Keratinocyte (primary cell): Measurements from ENCODE around the gene ELOVL6. TPM values are rescaled to one million over a fixed set of nuclear protein-coding genes. Genes with fewer than 3 reads are reported as not detected.
"Not testable (repeated sequence)": the region's sequence is repeated elsewhere in the genome, so short reads cannot be mapped to it uniquely, and the experiment has no call there.

ENCODE experiments used
- DNase-seq: peaks from one replicate; pipeline ENCODE4 v3.0.0-alpha.2; 2011; ENCODE audit warnings: low read depth, missing footprints, low spot score
- FAIRE-seq: peaks from 2 replicates; lab custom pipeline; 2011; peaks lifted over from hg19 to GRCh38; lab: Jason Lieb, UNC
- H2AFZ ChIP-seq: 2 replicates; pipeline ENCODE4 v1.6.0; 2012; ENCODE audit warnings: low read length, control low read depth, inconsistent platforms; ENCODE audit not compliant: control insufficient read depth
- H3K27ac ChIP-seq: 2 replicates; pipeline ENCODE4 v1.5.1; 2011; ENCODE audit warnings: low read length; ENCODE audit not compliant: control insufficient read depth, insufficient read depth
- H3K27me3 ChIP-seq: 3 replicates; pipeline ENCODE4 v1.6.0; 2011; ENCODE audit warnings: low read length; ENCODE audit not compliant: control insufficient read depth, insufficient read depth; ENCODE audit errors: extremely low read depth
- H3K36me3 ChIP-seq, 2 experiments: 2 replicates in 1 of 2; 3 replicates in 1 of 2; pipeline ENCODE4 v1.5.1; 2011; ENCODE audit warnings: low read length in 2 of 2, mild to moderate bottlenecking in 1 of 2; ENCODE audit not compliant: control insufficient read depth in 2 of 2, insufficient read depth in 2 of 2; ENCODE audit errors: extremely low read depth in 1 of 2
- H3K4me1 ChIP-seq: 3 replicates; pipeline ENCODE4 v1.5.1; 2011; ENCODE audit warnings: low read length; ENCODE audit not compliant: control insufficient read depth, insufficient read depth; ENCODE audit errors: extremely low read depth
- H3K4me2 ChIP-seq: 3 replicates; pipeline ENCODE4 v1.6.0; 2011; ENCODE audit warnings: low read depth, low read length; ENCODE audit not compliant: control insufficient read depth, insufficient read depth; ENCODE audit errors: extremely low read depth
- H3K4me3 ChIP-seq, 3 experiments: fragments of 200-600 bp in 1 of 3; sonication (generic) in 1 of 3; 2 replicates in 2 of 3; 3 replicates in 1 of 3; pipeline ENCODE4 v1.5.1; 2011 to 2016; ENCODE audit warnings: low read length in 3 of 3, mild to moderate bottlenecking in 3 of 3, control low read depth in 2 of 3, inconsistent platforms in 1 of 3, low read depth in 1 of 3, mixed read lengths in 1 of 3, mixed run types in 1 of 3, moderate library complexity in 1 of 3; ENCODE audit not compliant: control insufficient read depth in 2 of 3, insufficient read depth in 2 of 3; ENCODE audit errors: extremely low read depth in 1 of 3
- H3K79me2 ChIP-seq: 2 replicates; pipeline ENCODE4 v1.6.0; 2012; ENCODE audit warnings: low read length; ENCODE audit not compliant: control insufficient read depth, insufficient read depth
- H3K9ac ChIP-seq: 3 replicates; pipeline ENCODE4 v1.6.0; 2011; ENCODE audit warnings: low read length; ENCODE audit not compliant: control insufficient read depth, insufficient read depth; ENCODE audit errors: extremely low read depth
- H3K9me1 ChIP-seq: 3 replicates; pipeline ENCODE4 v1.6.0; 2011; ENCODE audit warnings: low read length; ENCODE audit not compliant: control insufficient read depth, insufficient read depth; ENCODE audit errors: extremely low read depth
- H3K9me3 ChIP-seq: 2 replicates; pipeline ENCODE4 v1.5.1; 2012; ENCODE audit warnings: low read depth, low read length; ENCODE audit not compliant: control insufficient read depth
- H4K20me1 ChIP-seq: 3 replicates; pipeline ENCODE4 v1.6.0; 2011; ENCODE audit warnings: low read length; ENCODE audit not compliant: control insufficient read depth, insufficient read depth; ENCODE audit errors: extremely low read depth
- EZH2 ChIP-seq: IDR thresholded peaks from one replicate; pipeline ENCODE4 v1.6.1; 2012; ENCODE audit warnings: inconsistent platforms, mild to moderate bottlenecking, low read length, moderate library complexity
- dilution Hi-C: fragments of 300-500 bp; cut with MboI; formaldehyde crosslinking; loops from one replicate; pipeline ENCODE4 v1.7.0; 2020; ENCODE audit warnings: low sequenced_read_pairs; ENCODE audit not compliant: extremely low pct_ligation_motif_present
- polyA plus RNA-seq, 5 experiments: library from polyadenylated mRNA; depleted of rRNA in 3 of 5; stranded (reverse) in 3 of 5; stranded (forward) in 1 of 5; unstranded in 1 of 5; fragments of >200 nt; gene quantifications; 1 replicate in 1 of 5; 2 replicates in 3 of 5; 3 replicates in 1 of 5; pipeline versions ENCODE4 v1.2.1 to v1.2.3, GENCODE V29; 2011 to 2012; ENCODE audit warnings: missing spikeins in 2 of 5, low read depth in 1 of 5, low replicate concordance in 1 of 5
- TF ChIP-seq, protein P1 (sequence below), 3 experiments: IDR thresholded peaks in 1 of 3; conservative IDR thresholded peaks in 1 of 3; optimal IDR thresholded peaks in 1 of 3; 2 replicates in 2 of 3; 3 replicates in 1 of 3; pipeline versions ENCODE3 to v1.5.1; 2011; ENCODE audit warnings: low read length in 3 of 3, mild to moderate bottlenecking in 3 of 3, moderate library complexity in 2 of 3, control low read depth in 1 of 3, inconsistent platforms in 1 of 3; ENCODE audit not compliant: insufficient read depth in 2 of 3; ENCODE audit errors: extremely low read depth in 1 of 3

Gene ELOVL6
- polyA plus RNA-seq, 1 donor (not counting 4 experiments of a cell fraction or from before 2014, with no cell fraction given), result 65.9 TPM

GRCh38 chr4:110084154-110084553 lies 114.3 kb downstream of the ELOVL6 start:
- Histone ChIP-seq H4K20me1 (no peaks in the 10 kb centered on the region), H3K27ac (no peak overlapping the region), H3K9me3 (no peaks in the 10 kb centered on the region), H3K4me1 (peaks cover 37% of the 10 kb centered on the region), H3K4me3 (no peak overlapping the region), H3K9me1 (no peaks in the 10 kb centered on the region), H3K4me2 (no peak overlapping the region), H2AFZ (no peak overlapping the region), H3K27me3 (no peaks in the 10 kb centered on the region), H3K9ac (no peak overlapping the region), H3K36me3 (peaks cover 0 to 2% of the 10 kb centered on the region in 2 experiments), H3K79me2 (peaks cover 4% of the 10 kb centered on the region)
- dilution Hi-C loops, result no loop called here
- no peak for FAIRE-seq
- no peak for DNase-seq
- TF ChIP-seq, protein P1, sequence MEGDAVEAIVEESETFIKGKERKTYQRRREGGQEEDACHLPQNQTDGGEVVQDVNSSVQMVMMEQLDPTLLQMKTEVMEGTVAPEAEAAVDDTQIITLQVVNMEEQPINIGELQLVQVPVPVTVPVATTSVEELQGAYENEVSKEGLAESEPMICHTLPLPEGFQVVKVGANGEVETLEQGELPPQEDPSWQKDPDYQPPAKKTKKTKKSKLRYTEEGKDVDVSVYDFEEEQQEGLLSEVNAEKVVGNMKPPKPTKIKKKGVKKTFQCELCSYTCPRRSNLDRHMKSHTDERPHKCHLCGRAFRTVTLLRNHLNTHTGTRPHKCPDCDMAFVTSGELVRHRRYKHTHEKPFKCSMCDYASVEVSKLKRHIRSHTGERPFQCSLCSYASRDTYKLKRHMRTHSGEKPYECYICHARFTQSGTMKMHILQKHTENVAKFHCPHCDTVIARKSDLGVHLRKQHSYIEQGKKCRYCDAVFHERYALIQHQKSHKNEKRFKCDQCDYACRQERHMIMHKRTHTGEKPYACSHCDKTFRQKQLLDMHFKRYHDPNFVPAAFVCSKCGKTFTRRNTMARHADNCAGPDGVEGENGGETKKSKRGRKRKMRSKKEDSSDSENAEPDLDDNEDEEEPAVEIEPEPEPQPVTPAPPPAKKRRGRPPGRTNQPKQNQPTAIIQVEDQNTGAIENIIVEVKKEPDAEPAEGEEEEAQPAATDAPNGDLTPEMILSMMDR (optimal IDR thresholded peaks at IDR 0.05 in 1 of 3, IDR thresholded peaks at IDR 0.05 in 1 of 3, conservative IDR thresholded peaks at IDR 0.05 in 1 of 3; ENCODE audit: extremely low read depth in 1 of 3, insufficient read depth in 2 of 3, low read length in 3 of 3), result no peak
- TF ChIP-seq EZH2, result no peak

- H3K9me1 ChIP-seq, H3K9ac ChIP-seq, H3K4me3 ChIP-seq, DNase-seq, H3K9me3 ChIP-seq, H3K79me2 ChIP-seq, H4K20me1 ChIP-seq, H3K4me2 ChIP-seq, H3K27me3 ChIP-seq, H2AFZ ChIP-seq, H3K36me3 ChIP-seq, H3K4me1 ChIP-seq, dilution Hi-C loops, H3K27ac ChIP-seq, FAIRE-seq: not testable (repeated sequence)
These were observed 120.3 kb downstream of the ELOVL6 start for GRCh38 chr4:110078148-110078547.

GRCh38 chr4:110076828-110077227 lies 121.6 kb downstream of the ELOVL6 start:
- H3K79me2 ChIP-seq, H3K4me3 ChIP-seq, H3K9me1 ChIP-seq, H3K36me3 ChIP-seq, DNase-seq, H3K9me3 ChIP-seq, FAIRE-seq, H3K9ac ChIP-seq, H3K4me1 ChIP-seq, H4K20me1 ChIP-seq, H2AFZ ChIP-seq, dilution Hi-C loops, H3K27me3 ChIP-seq, H3K4me2 ChIP-seq, H3K27ac ChIP-seq: not testable (repeated sequence)
